ENCODE measurements around the gene LSS. TPM values are rescaled to one million over a fixed set of nuclear protein-coding genes. Genes with fewer than 3 reads are reported as not detected.

The LSS gene
- polyA plus RNA-seq, 1 donor from 2014 or later: 101 TPM

GRCh38 chr21:46217511-46218196 is 10.9 kb downstream of the LSS start:
- H4K20me1 ChIP-seq (ENCODE audit: insufficient read depth): no peaks in the 10 kb centered on the region

GRCh38 chr21:46216132-46216747 is 12.3 kb downstream of the LSS start:
- Histone ChIP-seq H3K79me2 (replicated peaks; ENCODE audit: insufficient read depth, low read length) (peaks cover 4% of the 10 kb centered on the region), H3K4me3 (ENCODE audit: low read length) (no peak overlapping the region), H3F3A (ENCODE audit: insufficient read depth, low read length, poor library complexity, severe bottlenecking) (no peaks in the 10 kb centered on the region), H3K9ac (ENCODE audit: low read length) (no peak overlapping the region), H4K20me1 (ENCODE audit: insufficient read depth) (no peaks in the 10 kb centered on the region), H2AFZ (ENCODE audit: low read depth, low read length) (no peak overlapping the region), H3K27me3 (ENCODE audit: insufficient read depth, low read depth, low read length) (no peaks in the 10 kb centered on the region), H3K36me3 (ENCODE audit: insufficient read depth, low read length) (no peaks in the 10 kb centered on the region), H3K9me3 (ENCODE audit: low read length) (no peaks in the 10 kb centered on the region), H3K27ac (ENCODE audit: low read length) (no peak overlapping the region), H3K4me2 (ENCODE audit: low read length) (no peak overlapping the region), H3K9me2 (ENCODE audit: insufficient read depth, low read length) (no peaks in the 10 kb centered on the region)
- TF ChIP-seq EZH2 (IDR thresholded peaks at IDR 0.05; ENCODE audit: borderline replicate concordance, insufficient read depth, low read length, poor library complexity, severe bottlenecking) (no peak), MXI1 (conservative IDR thresholded peaks at IDR 0.05; ENCODE audit: poor library complexity, severe bottlenecking) (no peak), REST (IDR thresholded peaks at IDR 0.05; ENCODE audit: borderline replicate concordance) (no peak), EP300 (conservative IDR thresholded peaks at IDR 0.05; ENCODE audit: poor library complexity, severe bottlenecking) (no peak), RAD21 (conservative IDR thresholded peaks at IDR 0.05) (no peak), SMC3 (conservative IDR thresholded peaks at IDR 0.05; ENCODE audit: poor library complexity) (no peak), POLR2AphosphoS5 (IDR thresholded peaks at IDR 0.05) (no peak), TAF1 (IDR thresholded peaks at IDR 0.05; ENCODE audit: low read depth) (no peak)
- TF ChIP-seq, protein P1, sequence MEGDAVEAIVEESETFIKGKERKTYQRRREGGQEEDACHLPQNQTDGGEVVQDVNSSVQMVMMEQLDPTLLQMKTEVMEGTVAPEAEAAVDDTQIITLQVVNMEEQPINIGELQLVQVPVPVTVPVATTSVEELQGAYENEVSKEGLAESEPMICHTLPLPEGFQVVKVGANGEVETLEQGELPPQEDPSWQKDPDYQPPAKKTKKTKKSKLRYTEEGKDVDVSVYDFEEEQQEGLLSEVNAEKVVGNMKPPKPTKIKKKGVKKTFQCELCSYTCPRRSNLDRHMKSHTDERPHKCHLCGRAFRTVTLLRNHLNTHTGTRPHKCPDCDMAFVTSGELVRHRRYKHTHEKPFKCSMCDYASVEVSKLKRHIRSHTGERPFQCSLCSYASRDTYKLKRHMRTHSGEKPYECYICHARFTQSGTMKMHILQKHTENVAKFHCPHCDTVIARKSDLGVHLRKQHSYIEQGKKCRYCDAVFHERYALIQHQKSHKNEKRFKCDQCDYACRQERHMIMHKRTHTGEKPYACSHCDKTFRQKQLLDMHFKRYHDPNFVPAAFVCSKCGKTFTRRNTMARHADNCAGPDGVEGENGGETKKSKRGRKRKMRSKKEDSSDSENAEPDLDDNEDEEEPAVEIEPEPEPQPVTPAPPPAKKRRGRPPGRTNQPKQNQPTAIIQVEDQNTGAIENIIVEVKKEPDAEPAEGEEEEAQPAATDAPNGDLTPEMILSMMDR (IDR thresholded peaks at IDR 0.05; ENCODE audit: poor library complexity, severe bottlenecking): no peak

More at GRCh38 chr21:46217511-46218196, 10.9 kb downstream of the LSS start:
- Histone ChIP-seq H3K4me3 (ENCODE audit: low read length) (no peak overlapping the region), H3K36me3 (ENCODE audit: insufficient read depth, low read length) (no peaks in the 10 kb centered on the region), H3K4me2 (ENCODE audit: low read length) (no peak overlapping the region), H3K27ac (ENCODE audit: low read length) (no peak overlapping the region), H3K9ac (ENCODE audit: low read length) (no peak overlapping the region), H3F3A (ENCODE audit: insufficient read depth, low read length, poor library complexity, severe bottlenecking) (no peaks in the 10 kb centered on the region), H3K9me2 (ENCODE audit: insufficient read depth, low read length) (no peaks in the 10 kb centered on the region), H2AFZ (ENCODE audit: low read depth, low read length) (no peak overlapping the region), H3K79me2 (replicated peaks; ENCODE audit: insufficient read depth, low read length) (peaks cover 4% of the 10 kb centered on the region), H3K27me3 (ENCODE audit: insufficient read depth, low read depth, low read length) (no peaks in the 10 kb centered on the region), H3K9me3 (ENCODE audit: low read length) (no peaks in the 10 kb centered on the region)
- TF ChIP-seq TAF1 (IDR thresholded peaks at IDR 0.05; ENCODE audit: low read depth) (no peak), SMC3 (conservative IDR thresholded peaks at IDR 0.05; ENCODE audit: poor library complexity) (no peak), EP300 (conservative IDR thresholded peaks at IDR 0.05; ENCODE audit: poor library complexity, severe bottlenecking) (no peak), EZH2 (IDR thresholded peaks at IDR 0.05; ENCODE audit: borderline replicate concordance, insufficient read depth, low read length, poor library complexity, severe bottlenecking) (no peak), REST (IDR thresholded peaks at IDR 0.05; ENCODE audit: borderline replicate concordance) (no peak)

Data from neural cell (in vitro differentiated cells).